Sigmoid colon (tissue), 7 donors: Measurements from ENCODE around the gene DNMT1. TPM values are rescaled to one million over a fixed set of nuclear protein-coding genes. Genes with fewer than 3 reads are reported as not detected.

Source experiments
- DNase-seq: peaks from one replicate; pipeline ENCODE4 v3.0.0-alpha.2; 2019
- H3K27ac ChIP-seq, 4 donors: fragments of 200-600 bp; sonication (generic); one replicate each; pipeline ENCODE4 v1.5.1; 2016 to 2019; ENCODE audit warnings: mild to moderate bottlenecking in 1 of 4
- H3K27me3 ChIP-seq, 3 donors: fragments of 200-600 bp; sonication (generic); one replicate each; pipeline ENCODE4 v1.5.1; 2019; ENCODE audit warnings: mild to moderate bottlenecking in 1 of 3
- H3K36me3 ChIP-seq, 4 donors: fragments of 200-600 bp; sonication (generic); one replicate each; pipeline ENCODE4 v1.5.1; 2016 to 2019
- H3K4me1 ChIP-seq, 4 donors: fragments of 200-600 bp; sonication (generic); one replicate each; pipeline ENCODE4 v1.5.1; 2017 to 2019
- H3K4me3 ChIP-seq, 4 donors: fragments of 200-600 bp; sonication (generic); one replicate each; pipeline ENCODE4 v1.5.1; 2017 to 2019; ENCODE audit warnings: mild to moderate bottlenecking in 2 of 4, moderate library complexity in 1 of 4
- H3K9me3 ChIP-seq, 4 donors: fragments of 200-600 bp in 3 of 4; sonication (generic) in 3 of 4; one replicate each; pipeline versions ENCODE4 v1.5.1 to v1.6.1; 2013 to 2019
- CTCF ChIP-seq, 4 experiments: fragments of 450-650 bp in 3 of 4; fragments of 200-600 bp in 1 of 4; IDR thresholded peaks; one replicate each; pipeline ENCODE4 v1.5.1; 2016 to 2019; ENCODE audit warnings: antibody characterized with exemption in 4 of 4, mild to moderate bottlenecking in 3 of 4, moderate library complexity in 2 of 4
- EP300 ChIP-seq, 4 donors: sonication (generic); formaldehyde crosslinking; IDR thresholded peaks; one replicate each; pipeline ENCODE4 v1.6.1; 2017; ENCODE audit warnings: antibody characterized with exemption in 4 of 4
- POLR2A ChIP-seq, 2 donors: fragments of 450-650 bp; IDR thresholded peaks; one replicate each; pipeline ENCODE4 v1.6.1; 2016; ENCODE audit warnings: antibody characterized with exemption in 2 of 2, mild to moderate bottlenecking in 2 of 2, moderate library complexity in 2 of 2
- POLR2AphosphoS5 ChIP-seq, 4 donors: sonication (generic); formaldehyde crosslinking; IDR thresholded peaks; one replicate each; pipeline ENCODE4 v1.6.1; 2017; ENCODE audit warnings: antibody characterized with exemption in 4 of 4
- WGBS, 2 donors: extraction: QIAGEN DNeasy Blood & Tissue Kit; methylation state at CpG; one replicate each; pipeline ENCODE4 v1.1.7; 2013; 5-methylcytosine and 5-hydroxymethylcytosine counted together
- intact Hi-C: fragments of 100-400 bp; cut with DNase I; formaldehyde crosslinking; loops from one replicate; pipeline ENCODE4 v1.15.1; 2023
- polyA plus RNA-seq, 3 donors: library from polyadenylated mRNA; stranded (reverse); fragments of 200-250 nt; gene quantifications; one replicate each; pipeline ENCODE4 v1.2.3, GENCODE V29; 2013
- total RNA-seq, 4 donors: library from RNA; depleted of rRNA; stranded (reverse); fragments of >200 nt; gene quantifications; one replicate each; pipeline ENCODE4 v1.1.0, GENCODE V29; 2016
- donor health status: healthy with polysubstance abuse.
- donor health status: Bipolar disorder and iron deficiency.
- donor health status: healthy.

DNMT1 gene
- total and polyA plus RNA-seq, 7 donors, result 12.0 to 47.9 (median 24.5) TPM

GRCh38 chr19:10211691-10212090 is 16.9 kb upstream of the DNMT1 start:
- intact Hi-C loops, result no loop called here
- Histone ChIP-seq H3K27ac (no peak overlapping the region), H3K36me3 (no peaks in the 10 kb centered on the region), H3K9me3 (no peaks in the 10 kb centered on the region), H3K27me3 (no peaks in the 10 kb centered on the region), H3K4me1 (no peaks in the 10 kb centered on the region), H3K4me3 (no peak overlapping the region)
- WGBS, 2 donors, result 82 to 90% methylated on average over 6 of the region's 6 CpGs
- DNase-seq, result no peak
- TF ChIP-seq POLR2A (IDR thresholded peaks at IDR 0.05) (no peak), CTCF (IDR thresholded peaks at IDR 0.05) (no peak), EP300 (IDR thresholded peaks at IDR 0.05) (no peak), POLR2AphosphoS5 (IDR thresholded peaks at IDR 0.05) (no peak)

GRCh38 chr19:10211061-10211460 is 16.3 kb upstream of the DNMT1 start:
- Histone ChIP-seq H3K27me3 (no peaks in the 10 kb centered on the region), H3K9me3 (no peaks in the 10 kb centered on the region), H3K4me3 (no peak overlapping the region), H3K4me1 (no peaks in the 10 kb centered on the region), H3K27ac (no peak overlapping the region), H3K36me3 (no peaks in the 10 kb centered on the region)
- 85 to 89% methylated on average over 4 of the region's 4 CpGs for WGBS, 2 donors
- DNase-seq, result no peak
- TF ChIP-seq POLR2A (IDR thresholded peaks at IDR 0.05), result no peak
- TF ChIP-seq EP300 (IDR thresholded peaks at IDR 0.05), result no peak
- TF ChIP-seq POLR2AphosphoS5 (IDR thresholded peaks at IDR 0.05), result no peak
- TF ChIP-seq CTCF (IDR thresholded peaks at IDR 0.05), result no peak
- intact Hi-C loops, result no loop called here

GRCh38 chr19:10209315-10209714 is 14.6 kb upstream of the DNMT1 start:
- DNase-seq, result no peak
- Histone ChIP-seq H3K27ac (no peak overlapping the region), H3K4me3 (no peak overlapping the region), H3K27me3 (no peaks in the 10 kb centered on the region), H3K4me1 (no peaks in the 10 kb centered on the region), H3K36me3 (no peaks in the 10 kb centered on the region), H3K9me3 (no peaks in the 10 kb centered on the region)
- TF ChIP-seq EP300 (IDR thresholded peaks at IDR 0.05), result no peak
- TF ChIP-seq POLR2AphosphoS5 (IDR thresholded peaks at IDR 0.05), result no peak
- no peak for TF ChIP-seq CTCF (IDR thresholded peaks at IDR 0.05)
- no peak for TF ChIP-seq POLR2A (IDR thresholded peaks at IDR 0.05)
- WGBS, 2 donors, result 65 to 68% methylated on average over 4 of the region's 4 CpGs
- intact Hi-C loops, result no loop called here

- WGBS, 2 donors, result 93 to 100% methylated on average over 1 of the region's 1 CpG
Measured at GRCh38 chr19:10207026-10207425, 12.3 kb upstream of the DNMT1 start.

More at GRCh38 chr19:10207026-10207425, 12.3 kb upstream of the DNMT1 start:
- Histone ChIP-seq H3K9me3 (no peaks in the 10 kb centered on the region), H3K4me3 (no peak overlapping the region), H3K4me1 (no peaks in the 10 kb centered on the region), H3K36me3 (no peaks in the 10 kb centered on the region), H3K27me3 (no peaks in the 10 kb centered on the region), H3K27ac (no peak overlapping the region)
- intact Hi-C loops, result no loop called here
- no peak for DNase-seq
- no peak for TF ChIP-seq CTCF (IDR thresholded peaks at IDR 0.05)
- no peak for TF ChIP-seq POLR2AphosphoS5 (IDR thresholded peaks at IDR 0.05)
- TF ChIP-seq EP300 (IDR thresholded peaks at IDR 0.05), result no peak
- TF ChIP-seq POLR2A (IDR thresholded peaks at IDR 0.05), result no peak
